Subcutaneous adipose tissue (tissue), 4 donors: ENCODE data around the gene MRPL46. TPM values are rescaled to one million over a fixed set of nuclear protein-coding genes. Genes with fewer than 3 reads are reported as not detected.

ENCODE experiments used
- CTCF ChIP-seq: fragments of 450-650 bp; IDR thresholded peaks from one replicate; pipeline ENCODE4 v1.5.1; 2016; ENCODE audit warnings: low read depth, mild to moderate bottlenecking, control low read depth, antibody characterized with exemption, moderate library complexity
- total RNA-seq, 4 donors: library from RNA; depleted of rRNA; stranded (reverse); fragments of >200 nt; gene quantifications; one replicate each; pipeline ENCODE4 v1.1.0, GENCODE V29; 2016

MRPL46 gene
- total RNA-seq, 4 donors from 2014 or later, result 18.5 to 46.5 (median 31.4) TPM

- TF ChIP-seq CTCF, result no peak
Measured at GRCh38 chr15:88467935-88468528, 844 bp upstream of the MRPL46 start.

- no peak for TF ChIP-seq CTCF
Measured at GRCh38 chr15:88465633-88466224, 1.5 kb downstream of the MRPL46 start.

GRCh38 chr15:88463870-88464532, 3.2 kb downstream of the MRPL46 start:
- no peak for TF ChIP-seq CTCF

- TF ChIP-seq CTCF, result no peak
Measured at GRCh38 chr15:88456733-88457132, 10.5 kb downstream of the MRPL46 start.

- no peak for TF ChIP-seq CTCF
Measured at GRCh38 chr15:88454867-88455810, 12.0 kb downstream of the MRPL46 start.

- TF ChIP-seq CTCF, result no peak
Measured at GRCh38 chr15:88454236-88454635, 13.0 kb downstream of the MRPL46 start.

- TF ChIP-seq CTCF, result no peak
Measured at GRCh38 chr15:88453651-88454050, 13.5 kb downstream of the MRPL46 start.
